PC-3 (cell line): ENCODE results near the gene ERH.

Source experiments
- EZH2 ChIP-seq: fragments of 300-600 bp; sonication (generic); IDR thresholded peaks from one replicate; pipeline ENCODE4 v1.6.1; 2017; ENCODE audit warnings: antibody characterized with exemption, mild to moderate bottlenecking, low read length; ENCODE audit not compliant: unreplicated experiment
- EZH2phosphoT487 ChIP-seq: fragments of 300-600 bp; sonication (generic); IDR thresholded peaks from 2 replicates; pipeline ENCODE4 v1.6.1; 2018; ENCODE audit warnings: mild to moderate bottlenecking, antibody characterized with exemption, low read length, borderline replicate concordance
- TF ChIP-seq, protein P1 (sequence below): fragments of 300-600 bp; sonication (generic); conservative IDR thresholded peaks from 2 replicates; pipeline ENCODE4 v1.5.1; 2017; ENCODE audit warnings: antibody characterized with exemption, low read depth, mild to moderate bottlenecking, low read length

GRCh38 chr14:69366761-69367160 is 31.3 kb downstream of the ERH start:
- TF ChIP-seq, protein P1, sequence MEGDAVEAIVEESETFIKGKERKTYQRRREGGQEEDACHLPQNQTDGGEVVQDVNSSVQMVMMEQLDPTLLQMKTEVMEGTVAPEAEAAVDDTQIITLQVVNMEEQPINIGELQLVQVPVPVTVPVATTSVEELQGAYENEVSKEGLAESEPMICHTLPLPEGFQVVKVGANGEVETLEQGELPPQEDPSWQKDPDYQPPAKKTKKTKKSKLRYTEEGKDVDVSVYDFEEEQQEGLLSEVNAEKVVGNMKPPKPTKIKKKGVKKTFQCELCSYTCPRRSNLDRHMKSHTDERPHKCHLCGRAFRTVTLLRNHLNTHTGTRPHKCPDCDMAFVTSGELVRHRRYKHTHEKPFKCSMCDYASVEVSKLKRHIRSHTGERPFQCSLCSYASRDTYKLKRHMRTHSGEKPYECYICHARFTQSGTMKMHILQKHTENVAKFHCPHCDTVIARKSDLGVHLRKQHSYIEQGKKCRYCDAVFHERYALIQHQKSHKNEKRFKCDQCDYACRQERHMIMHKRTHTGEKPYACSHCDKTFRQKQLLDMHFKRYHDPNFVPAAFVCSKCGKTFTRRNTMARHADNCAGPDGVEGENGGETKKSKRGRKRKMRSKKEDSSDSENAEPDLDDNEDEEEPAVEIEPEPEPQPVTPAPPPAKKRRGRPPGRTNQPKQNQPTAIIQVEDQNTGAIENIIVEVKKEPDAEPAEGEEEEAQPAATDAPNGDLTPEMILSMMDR, result no peak
- TF ChIP-seq EZH2, result no peak
- no peak for TF ChIP-seq EZH2phosphoT487
